NCI-H2107 (cell line): ENCODE measurements around the gene CFDP1.
A peak's percentile ranks its signal among the peaks of the same experiment; 100 is the strongest.
"Not testable (repeated sequence)": the region's sequence is repeated elsewhere in the genome, so short reads cannot be mapped to it uniquely, and the experiment has no call there.

Experiments used
- DNase-seq: peaks from one replicate; lab custom pipeline; 2025; lab: John Stamatoyannopoulos, UW

The CFDP1 gene

DNA sequence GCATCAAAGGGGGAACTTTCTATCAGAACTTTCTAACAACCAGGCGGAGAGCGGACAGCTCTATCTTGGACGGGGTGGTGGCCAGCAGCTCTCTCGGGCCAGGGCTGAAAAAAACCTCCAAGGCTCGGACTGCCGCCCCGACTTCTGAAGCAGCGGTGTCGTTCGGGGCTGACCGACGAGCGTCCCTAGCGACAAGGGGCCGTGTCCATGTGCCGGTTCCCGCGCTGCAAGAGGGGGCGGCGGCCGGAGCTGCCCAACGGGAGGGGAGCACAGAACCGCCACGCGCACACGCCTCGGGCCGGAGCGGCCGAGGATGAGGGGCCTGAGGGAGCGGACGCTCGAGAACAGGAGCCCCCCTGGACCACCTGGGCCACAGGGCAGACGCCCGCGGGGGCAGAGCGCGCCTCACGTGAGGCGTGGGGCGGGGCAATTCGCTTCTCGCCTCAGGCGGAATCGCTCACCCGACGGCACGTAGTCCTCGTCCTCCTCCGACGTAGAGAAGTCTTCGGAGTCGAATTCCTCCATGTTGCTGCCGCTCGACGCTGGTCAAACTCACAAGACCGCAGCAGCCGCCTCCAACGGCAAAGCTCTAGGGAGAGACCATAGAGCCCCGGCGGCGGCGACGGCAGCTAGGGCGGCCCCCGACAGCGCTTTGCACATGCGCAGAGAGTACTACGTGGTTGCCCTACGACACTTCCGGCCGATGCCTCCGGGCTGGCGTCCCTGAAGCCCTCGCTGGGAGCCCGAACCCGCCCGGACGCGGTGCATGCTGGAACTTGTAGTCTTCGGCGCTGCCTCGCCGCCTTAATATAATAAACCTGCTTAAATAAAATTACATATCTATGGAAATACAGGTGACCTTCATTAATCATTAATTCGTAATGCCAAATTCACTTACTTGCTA, at the start of gene CFDP1:
Gene CFDP1 (minus strand): TSS at position 676 of the 904 bp plus-strand sequence. CDS start 151 bp downstream, at position 525.
- peak; percentile 85 for DNase-seq

DNA sequence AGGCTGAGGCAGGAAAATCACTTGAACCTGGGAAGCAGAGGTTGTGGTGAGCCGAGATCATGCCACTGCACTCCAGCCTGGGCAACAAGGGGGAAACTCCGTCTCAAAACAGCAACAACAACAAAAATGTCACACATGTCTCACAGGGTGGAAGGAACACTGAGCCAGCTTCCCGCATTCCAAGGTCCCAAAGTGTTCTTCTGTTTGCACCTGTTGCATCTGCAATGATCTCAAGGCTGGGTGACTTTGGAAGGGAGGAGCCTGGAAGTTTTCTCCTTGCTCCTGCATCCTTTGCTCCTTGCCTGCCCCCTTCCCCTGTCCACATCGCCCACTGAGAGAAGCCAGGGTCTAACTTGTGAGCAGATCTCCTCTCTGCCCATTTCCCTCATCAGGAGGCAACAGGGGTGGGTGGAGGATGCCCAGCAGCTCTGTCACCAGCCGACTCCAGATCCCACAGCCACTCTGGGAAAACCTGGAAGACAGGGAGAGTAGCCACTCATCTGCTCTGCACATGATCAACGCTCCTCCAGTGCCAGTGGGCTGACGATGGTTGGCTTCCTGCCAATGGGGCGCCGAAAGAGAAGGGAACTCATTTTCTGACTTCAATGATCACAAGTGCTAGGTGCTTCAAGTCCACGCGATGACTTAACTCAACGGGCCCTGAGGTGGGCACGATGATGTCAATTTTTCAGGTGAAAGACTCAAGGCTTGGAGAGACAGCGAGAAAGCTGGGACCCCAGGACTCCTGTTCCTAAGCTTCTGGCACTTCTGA, 49.3 kb upstream of the CFDP1 start:
- no peak for DNase-seq

DNA sequence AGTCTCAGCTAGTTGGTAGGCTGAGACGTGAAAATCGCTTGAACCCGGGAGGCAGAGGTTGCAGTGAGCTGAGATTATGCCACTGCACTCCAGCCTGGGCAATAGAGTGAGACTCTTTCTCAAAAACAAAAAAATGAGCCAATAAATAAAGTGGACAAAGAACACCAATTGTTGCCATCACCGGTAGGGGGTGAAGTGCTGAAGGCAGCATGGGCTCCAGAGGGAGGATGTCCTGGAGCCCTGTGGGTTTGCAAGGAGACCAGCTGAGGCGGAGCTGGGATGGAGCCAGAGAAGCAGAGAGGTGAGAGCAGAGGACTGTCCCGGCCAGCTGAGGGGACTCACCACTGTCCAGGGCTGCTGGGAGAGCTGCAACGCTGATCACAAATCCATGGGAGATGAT, 48.2 kb upstream of the CFDP1 start:
- DNase-seq: no peak

DNA sequence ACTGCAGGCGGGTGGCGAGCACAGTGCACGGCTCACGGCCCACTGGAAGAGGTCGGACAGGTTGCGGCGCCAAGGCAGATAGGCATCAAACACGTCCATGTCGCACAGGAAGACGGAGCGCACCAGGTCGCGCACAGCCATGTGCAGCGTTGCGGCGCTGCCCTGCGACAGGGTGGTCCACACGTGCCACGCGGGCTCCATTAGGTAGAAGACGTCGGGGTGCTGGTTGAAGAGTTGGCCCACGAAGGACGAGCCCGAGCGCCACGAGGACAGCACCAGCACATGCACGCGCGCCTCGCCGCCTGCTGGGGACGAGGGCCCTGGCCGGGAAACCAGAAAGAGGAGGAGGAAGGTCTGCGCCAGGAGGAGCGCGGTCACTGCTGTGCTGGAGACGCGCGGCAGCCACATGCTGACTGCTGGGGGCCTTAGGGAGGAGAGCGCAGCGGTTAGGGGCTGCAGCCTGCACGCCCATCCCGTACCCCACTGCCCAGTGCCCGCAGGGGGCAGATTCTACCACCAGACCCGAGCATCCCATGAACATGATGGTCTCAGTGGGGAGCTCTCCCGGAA, 46.2 kb upstream of the CFDP1 start:
- DNase-seq: no peak

DNA sequence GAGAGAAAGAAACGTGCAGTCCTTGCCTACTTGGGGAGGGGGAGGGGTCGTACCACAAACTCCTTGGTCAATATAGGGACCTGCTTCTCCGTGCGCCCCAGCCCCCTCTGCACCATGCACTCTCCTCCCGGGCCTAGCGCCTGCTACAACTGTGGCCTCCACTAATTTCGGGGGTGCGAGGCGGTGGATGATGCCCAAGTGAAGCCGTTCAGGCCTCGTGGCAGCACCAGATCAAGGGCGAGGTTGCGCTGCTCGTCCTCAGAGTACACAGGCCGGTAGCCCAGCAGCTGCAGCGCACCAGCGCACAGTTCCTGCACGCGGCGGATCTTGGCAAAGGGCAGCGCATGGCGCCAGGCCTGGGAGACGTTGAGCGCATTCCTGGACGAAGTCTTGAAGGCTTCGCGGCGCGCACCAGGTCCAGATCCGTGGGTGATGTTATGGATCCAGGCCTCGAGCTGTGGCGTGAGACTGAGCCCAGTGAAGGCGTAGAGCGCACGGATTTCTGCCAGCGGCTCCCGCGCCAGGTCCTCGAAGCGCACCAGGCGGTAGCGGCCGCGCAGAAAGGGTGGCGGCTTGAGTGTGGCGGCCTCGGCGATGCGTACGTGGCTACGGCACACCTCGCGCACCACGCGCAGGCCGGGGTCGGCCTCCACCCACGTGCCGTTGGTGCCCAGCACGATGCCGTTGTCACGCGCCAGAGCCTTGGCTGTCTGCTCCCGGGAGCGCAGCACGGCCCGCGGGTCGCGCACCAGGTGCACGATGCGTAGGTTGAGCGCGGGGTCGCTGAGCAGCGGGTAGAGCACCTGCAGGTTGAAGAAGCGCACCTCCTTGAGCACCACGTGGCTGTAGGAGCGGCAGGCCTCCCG, 45.4 kb upstream of the CFDP1 start:
- DNase-seq: no peak

DNA sequence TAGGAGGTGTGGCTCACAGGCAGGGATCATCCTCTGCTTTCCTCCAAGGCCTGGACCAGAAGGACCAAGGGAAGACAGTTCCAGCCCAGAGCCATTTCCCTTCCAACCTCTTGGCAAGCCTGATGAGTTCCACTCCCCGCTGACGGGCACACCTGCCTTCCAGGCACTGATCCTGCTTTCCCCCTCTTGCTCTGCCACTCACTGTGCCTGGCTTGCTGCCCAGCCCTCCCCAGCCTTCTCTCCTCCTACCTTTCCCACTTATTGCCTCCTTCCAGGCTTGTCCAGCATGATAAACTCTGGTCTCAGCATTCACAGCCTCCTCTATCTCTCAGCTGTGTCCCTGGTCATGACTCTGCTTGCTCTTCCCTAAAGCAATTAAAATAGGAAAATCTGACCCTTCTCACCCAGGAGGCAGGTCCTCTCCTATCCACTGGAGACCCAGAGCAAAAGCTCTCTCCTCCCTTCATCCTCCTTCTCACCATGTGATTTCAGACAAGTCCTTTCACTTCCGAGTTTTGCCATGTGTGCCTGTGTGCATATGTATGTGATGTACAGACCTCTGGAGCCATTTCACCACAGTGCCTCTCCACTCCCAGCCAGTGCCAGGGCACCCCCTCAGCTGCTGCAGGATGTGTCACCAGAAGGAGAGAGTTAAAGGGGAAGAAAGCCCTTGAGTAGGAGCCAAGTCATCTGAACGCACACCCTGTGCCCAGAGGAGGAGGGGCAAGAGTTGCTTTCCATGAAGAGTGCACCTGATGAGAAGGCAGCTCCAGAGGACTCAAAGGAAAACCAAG, 44.6 kb upstream of the CFDP1 start:
- peak; percentile 14 for DNase-seq

DNA sequence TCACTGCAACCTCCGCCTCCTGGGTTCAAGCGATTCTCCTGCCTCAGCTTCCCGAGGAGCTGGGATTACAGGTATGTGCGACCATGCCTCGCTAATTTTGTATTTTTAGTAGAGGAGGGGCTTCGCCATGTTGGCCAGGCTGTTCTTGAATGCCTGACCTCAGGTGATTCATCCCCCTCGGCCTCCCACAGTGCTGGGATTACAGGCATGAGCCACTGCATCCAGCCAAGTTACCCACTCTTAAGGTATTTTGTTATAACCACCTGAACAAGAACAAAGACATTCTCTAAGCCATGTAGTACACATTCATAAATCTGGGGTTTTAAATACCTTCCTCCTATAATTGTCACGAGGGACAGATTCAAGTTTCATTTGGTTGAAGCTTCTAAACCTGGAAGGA, 43.5 kb upstream of the CFDP1 start:
- no peak for DNase-seq

DNA sequence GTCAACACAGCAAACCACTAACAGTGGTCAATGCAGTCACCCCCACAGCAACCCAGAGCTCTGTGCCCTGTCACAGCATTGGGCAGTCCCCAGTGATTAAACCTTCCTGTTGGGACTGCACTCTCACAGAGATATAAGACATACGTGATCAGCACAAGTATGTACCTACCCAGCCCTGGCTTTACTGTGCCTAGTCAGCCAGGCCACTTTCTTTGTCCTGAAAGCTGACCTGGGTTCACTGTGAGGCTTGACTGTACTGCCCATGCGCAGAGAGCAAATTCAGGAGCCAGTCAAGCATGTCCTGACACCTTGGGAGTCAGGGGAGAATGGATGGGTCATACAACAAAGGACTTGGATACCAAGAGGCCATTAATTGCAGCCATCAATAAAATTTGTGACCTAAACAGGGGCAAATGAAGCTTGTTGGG, 42.1 kb upstream of the CFDP1 start:
- DNase-seq: no peak

DNA sequence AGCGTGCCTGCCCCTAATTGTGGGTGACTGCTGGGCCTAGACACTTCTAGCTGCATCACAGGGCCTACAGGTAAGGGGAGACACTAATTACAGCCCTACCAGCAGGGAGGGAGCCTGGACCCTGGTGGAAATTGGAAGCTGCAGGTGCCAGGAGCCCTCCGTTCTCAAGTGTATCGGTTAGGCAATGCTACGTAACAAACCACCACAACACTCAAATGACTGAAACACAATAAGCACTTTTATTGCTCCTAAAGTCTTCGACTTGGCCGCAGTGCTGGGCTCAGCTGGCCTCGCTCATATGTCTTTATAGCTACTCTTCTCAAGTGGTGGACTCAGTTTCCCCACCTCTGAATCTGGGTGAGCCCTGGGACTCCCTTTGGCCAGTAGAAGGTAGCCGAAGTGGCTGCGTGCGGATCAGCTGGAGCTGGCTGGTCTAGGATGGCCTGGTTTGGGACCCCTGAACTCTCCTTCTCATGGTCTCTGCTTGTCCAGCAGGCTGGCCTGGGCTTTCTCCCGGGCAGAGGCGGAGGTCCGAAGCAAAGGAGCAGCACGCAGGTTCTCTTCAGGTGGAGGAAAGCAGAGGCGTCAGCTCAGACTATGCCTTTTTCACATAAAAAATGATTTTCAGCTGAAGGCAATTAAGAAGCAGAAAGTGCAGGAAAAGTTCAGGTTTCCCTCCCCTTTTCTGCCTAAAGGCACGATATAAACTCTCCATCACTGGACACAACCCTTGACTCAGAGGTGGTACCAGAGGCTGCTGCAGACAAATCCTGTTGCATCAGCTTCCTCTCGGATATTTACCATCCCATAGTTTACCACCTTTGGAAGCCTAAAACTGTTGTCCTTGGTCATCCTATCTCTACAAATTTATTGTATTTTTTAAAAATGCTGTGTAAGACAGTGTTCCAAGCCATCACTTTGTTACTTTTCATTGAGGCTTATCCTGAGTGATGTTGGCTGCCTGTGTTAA, 39.9 kb upstream of the CFDP1 start:
- no peak for DNase-seq

DNA sequence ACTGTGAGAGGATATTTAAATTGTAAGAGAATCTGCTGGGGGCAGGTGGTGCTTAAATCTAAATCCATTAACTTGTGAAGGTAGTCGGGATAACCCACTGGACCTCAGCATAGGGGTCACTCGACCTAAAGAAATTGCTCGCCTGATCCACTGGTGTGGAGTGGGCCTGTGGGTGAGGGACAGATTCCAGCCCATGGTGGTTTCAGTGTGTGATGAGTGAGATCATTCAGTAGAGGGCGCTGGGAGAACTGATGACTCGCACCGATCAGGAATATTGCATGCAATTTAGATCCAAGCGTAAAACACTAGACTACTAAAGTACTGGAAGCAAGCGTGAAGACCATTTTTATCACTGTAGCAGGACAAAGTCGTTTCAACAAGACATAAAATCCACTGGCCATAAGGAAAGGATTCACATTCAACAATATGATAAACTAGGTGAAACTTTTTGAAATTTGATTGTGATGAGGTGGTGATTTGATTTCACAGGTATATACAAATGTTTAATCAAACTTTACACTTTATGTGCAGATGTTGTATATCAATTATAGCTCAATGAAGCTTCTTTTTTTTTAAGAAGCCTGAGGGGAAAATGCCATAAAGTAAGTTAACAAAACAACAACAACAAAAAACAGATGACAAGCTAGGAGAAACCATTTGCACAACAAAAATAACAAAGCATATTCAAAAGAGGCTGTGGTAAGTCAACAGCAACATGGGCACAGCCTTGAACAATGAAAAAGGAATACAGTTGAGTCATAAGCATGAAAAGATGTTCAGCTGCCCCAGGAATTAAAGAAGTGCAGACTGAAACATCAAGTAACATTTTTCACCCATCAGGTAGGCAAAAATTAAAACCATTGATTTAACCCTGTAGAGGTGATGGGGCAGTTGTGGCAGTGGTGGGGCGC, 38.7 kb upstream of the CFDP1 start:
- DNase-seq: peak; percentile 46

DNA sequence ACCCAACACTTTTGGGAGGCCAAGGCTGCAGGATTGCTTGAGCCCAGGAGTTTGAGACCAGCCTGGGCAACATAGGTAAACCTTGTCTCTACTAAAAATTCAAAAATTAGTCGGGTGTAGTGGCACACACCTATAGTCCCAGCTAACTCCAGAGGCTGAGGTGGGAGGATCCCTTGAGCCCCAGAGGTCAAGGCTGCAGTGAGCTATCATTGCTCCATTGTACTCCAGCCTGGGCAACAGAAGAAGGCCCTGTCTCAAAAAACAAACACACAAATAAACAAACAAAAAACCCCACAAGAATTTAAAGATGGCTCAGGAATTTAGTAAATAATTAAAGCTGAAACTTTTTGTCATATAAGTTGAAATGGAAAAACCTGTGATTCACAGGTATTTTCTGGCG, 33.5 kb upstream of the CFDP1 start:
- DNase-seq: no peak

DNA sequence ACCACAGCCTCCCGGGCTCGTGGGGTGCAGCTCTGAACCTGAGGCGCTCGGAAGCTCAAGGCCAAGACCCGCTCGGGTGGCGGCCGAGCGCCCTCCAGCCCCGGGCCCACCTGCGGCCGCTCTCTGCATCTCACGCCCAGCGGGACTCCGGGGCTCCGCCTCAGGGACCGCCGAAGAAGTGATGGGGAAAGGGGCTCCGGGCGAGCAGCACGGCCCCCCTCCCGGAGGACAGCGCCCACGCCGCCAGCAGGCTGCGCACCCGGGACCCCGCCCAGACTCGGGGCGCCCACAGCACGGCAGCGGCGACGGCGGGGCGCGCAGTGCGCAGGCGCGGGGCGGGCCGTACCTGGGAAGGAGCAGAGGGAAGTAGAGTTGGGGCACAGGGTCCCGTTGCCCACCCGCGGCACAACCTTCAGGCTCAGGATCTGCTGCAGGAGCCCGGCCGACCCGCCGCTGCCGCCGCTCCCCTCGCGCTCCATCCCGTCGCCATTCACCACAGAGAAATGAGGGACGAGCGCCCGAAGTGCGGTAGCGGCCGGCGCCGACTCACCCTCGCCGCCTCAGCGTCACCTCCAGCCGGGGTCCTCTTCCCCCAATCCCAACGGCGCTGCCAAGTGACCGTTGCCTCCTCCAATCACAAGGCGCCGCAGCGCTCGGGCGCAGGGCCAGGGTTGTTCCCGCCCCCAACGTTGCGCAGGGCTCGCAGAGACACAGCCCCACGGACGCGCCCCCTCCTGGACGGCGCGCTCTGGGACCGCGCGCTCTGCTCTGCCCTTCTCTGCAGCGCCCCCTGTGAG, 31.0 kb upstream of the CFDP1 start, which contains the start of gene TMEM170A:
Gene TMEM170A (minus strand): TSS at position 568 of the 797 bp plus-strand sequence. CDS start 89 bp downstream, at position 479.
- peak; percentile 98 for DNase-seq

DNA sequence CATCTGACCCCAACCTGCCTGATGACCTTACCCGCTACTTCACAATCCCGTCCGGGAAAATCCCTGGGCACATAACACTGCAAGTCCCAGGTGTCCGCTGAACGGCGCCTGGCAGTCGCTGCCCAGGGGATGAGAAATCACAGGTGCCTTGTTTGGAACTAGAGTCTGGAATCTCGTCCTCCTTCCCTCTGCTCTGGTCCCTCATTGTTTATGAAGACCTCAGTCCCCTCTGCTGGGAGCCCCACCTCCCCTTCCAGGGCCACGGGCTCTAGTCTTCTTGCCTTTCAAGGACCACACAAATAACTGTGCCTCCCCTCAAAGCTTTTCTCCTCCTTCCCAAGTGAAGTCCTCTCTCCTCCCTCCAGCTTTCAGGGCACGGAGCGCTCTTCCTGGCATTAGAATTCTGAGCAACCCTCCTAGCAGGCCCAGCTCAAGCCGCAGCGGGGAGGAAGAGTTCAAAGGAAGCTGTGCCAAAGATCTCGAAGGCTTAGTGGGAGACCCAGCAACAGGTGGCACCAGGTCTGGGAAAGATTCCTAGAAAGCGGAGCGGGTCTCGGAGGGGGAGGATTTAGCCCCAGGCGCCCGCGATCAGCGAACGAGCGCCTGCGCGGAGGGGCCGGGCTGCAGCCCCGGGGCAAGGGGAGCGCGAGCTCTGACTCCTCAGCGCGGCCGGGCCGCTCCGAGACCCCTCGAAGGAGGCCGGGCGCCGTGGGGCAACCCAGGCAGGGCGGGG, 30.3 kb upstream of the CFDP1 start:
- not testable (repeated sequence) for DNase-seq

DNA sequence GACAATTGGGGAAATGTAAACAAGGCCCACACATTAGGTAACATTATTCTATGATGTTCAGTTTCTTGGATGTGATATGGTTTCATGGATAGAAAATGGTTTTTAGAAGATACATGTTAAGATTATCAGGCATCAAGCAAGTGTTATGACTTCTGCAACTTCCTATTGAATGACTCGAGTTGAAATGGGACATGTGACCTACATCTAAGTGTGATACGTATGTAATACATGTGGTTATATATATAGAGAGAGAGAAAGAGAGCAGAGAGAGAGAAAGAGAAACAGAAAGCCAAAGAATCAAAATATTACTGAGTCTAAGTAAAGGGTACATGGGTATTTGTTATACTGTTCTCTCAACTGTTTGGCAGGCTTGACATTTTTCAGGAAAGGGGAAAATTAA, 29.5 kb upstream of the CFDP1 start:
- DNase-seq: no peak

DNA sequence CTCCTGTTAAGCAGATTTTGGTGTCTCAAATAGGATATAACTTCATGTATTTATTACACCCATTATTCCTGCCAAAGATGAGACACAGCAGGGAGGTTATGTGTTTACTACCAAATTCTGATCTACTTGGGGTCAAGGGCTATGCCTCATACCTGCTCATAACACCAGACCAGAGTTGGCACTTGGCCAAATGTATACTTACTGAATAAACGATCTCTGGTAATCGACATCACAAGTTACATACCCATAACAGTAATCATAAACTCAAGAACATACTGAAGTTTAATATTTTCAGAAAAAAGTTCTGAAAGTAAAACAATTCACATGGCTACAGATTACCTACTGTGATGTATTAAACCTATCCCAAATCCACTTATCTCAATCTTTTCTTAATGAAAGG, 28.3 kb upstream of the CFDP1 start:
- no peak for DNase-seq

DNA sequence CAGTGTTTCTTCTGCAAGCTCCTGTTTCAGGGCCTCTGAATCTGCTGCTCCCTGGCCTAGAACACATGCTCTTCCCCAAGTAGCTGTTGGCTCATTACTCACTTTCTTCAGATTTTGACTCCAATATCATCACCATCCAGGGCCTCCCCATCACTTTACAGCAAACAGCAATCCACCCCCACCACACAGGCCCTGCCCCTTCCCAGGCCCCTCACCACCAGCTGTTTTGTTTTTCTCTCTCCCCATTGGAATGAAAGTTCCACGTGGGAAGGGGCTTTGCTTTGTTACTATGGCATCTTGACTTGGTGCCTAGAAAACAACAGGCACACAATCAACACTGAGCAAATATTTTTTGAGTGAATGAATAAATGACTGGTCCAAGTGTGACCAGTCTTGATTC, 27.1 kb upstream of the CFDP1 start:
- no peak for DNase-seq

DNA sequence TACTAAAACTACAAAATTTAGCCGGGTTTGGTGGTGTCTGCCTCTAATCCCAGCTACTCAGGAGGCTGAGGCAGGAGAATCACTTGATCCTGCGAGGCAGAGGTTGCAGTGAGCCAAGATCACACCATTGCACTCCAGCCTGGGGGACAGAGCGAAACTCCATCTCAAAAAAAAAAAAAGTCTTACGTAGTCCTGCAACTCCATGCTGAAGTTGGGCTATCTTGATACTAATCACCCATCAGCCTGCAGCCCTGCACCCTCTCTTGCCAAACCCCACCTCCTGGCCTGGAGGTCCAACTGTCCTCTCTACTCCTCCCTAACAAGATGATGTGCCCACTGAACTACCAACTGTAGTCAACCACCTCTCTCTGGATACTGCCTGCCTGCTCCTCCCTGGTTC, 26.4 kb upstream of the CFDP1 start:
- no peak for DNase-seq
